Adrenal gland (tissue), 12 donors: Measurements from ENCODE around the gene DOHH. TPM values are rescaled to one million over a fixed set of nuclear protein-coding genes. Genes with fewer than 3 reads are reported as not detected.

Experiments
- DNase-seq, 7 donors: peaks; one replicate each; pipeline ENCODE4 v3.0.0-alpha.2; 2019 to 2020
- H3K27ac ChIP-seq, 5 donors: fragments of 200-600 bp; sonication (generic) in 4 of 5; 1 replicate in 3 of 5; 2 replicates in 2 of 5; pipeline versions ENCODE4 v1.5.1 to v1.8.0; 2016 to 2020; ENCODE audit warnings: mild to moderate bottlenecking in 1 of 5
- H3K27me3 ChIP-seq: fragments of 200-600 bp; 2 replicates; pipeline ENCODE4 v1.8.0; 2021
- H3K36me3 ChIP-seq, 2 donors: fragments of 200-600 bp; replicated peaks in 1 of 2; 1 replicate in 1 of 2; 2 replicates in 1 of 2; pipeline versions ENCODE4 v1.5.1 to v1.8.0; 2018 to 2022
- H3K4me1 ChIP-seq, 2 donors: fragments of 200-600 bp; replicated peaks in 1 of 2; 1 replicate in 1 of 2; 2 replicates in 1 of 2; pipeline versions ENCODE4 v1.5.1 to v1.8.0; 2018 to 2021
- H3K4me3 ChIP-seq, 4 donors: fragments of 200-600 bp; sonication (generic) in 3 of 4; one replicate each; pipeline ENCODE4 v1.5.1; 2016 to 2018
- H3K9me3 ChIP-seq, 3 donors: fragments of 200-600 bp; sonication (generic) in 1 of 3; replicated peaks in 1 of 3; 1 replicate in 2 of 3; 2 replicates in 1 of 3; pipeline versions ENCODE4 v1.5.1 to v1.8.0; 2016 to 2021
- POLR2A ChIP-seq, 2 donors: fragments of 450-650 bp; IDR thresholded peaks; one replicate each; pipeline ENCODE4 v1.6.1; 2017; ENCODE audit warnings: antibody characterized with exemption in 2 of 2, mild to moderate bottlenecking in 2 of 2, moderate library complexity in 1 of 2
- WGBS, 4 donors: extraction: QIAGEN DNeasy Blood & Tissue Kit in 2 of 4; methylation state at CpG; one replicate each; pipeline versions ENCODE4 v1.1.5 to v1.1.7; 2013 to 2017; 5-methylcytosine and 5-hydroxymethylcytosine counted together
- intact Hi-C, 2 donors: fragments of 100-400 bp; cut with DNase I; formaldehyde crosslinking; loops; one replicate each; pipeline versions ENCODE4 v1.14.1 to v1.15.0; 2022 to 2023
- polyA plus RNA-seq, 3 donors: library from polyadenylated mRNA; stranded (reverse); fragments of 200-250 nt in 2 of 3; fragments of 350-450 nt in 1 of 3; fragmentation: Illumina TruSeq in 1 of 3; extraction: RNeasy Lipid Tissue Mini Kit (QIAGEN cat#74804) in 1 of 3; gene quantifications; one replicate each; pipeline ENCODE4 v1.2.3, GENCODE V29; 2013 to 2014
- total RNA-seq, 9 donors: library from RNA; depleted of rRNA in 4 of 9; stranded (reverse); fragments of >200 nt in 4 of 9; fragments of 120-200 nt in 1 of 9; fragmentation: NEBNext Ultra II Directional in 1 of 9; extraction: Animal tissue kit (Norgen Biotek cat#: 25700) in 1 of 9; gene quantifications; one replicate each; pipeline versions ENCODE4 v1.1.0 to v1.2.4, GENCODE V29; 2013 to 2023
- TF ChIP-seq, protein P1 (sequence below), 6 experiments: fragments of 450-650 bp in 4 of 6; fragments of 200-600 bp in 2 of 6; sonication (generic) in 1 of 6; IDR thresholded peaks; 1 replicate in 5 of 6; 2 replicates in 1 of 6; pipeline versions ENCODE4 v1.5.1 to v1.8.0; 2016 to 2021; ENCODE audit warnings: antibody characterized with exemption in 6 of 6, mild to moderate bottlenecking in 2 of 6, moderate library complexity in 1 of 6
- donor health status: healthy with polysubstance abuse.
- donor health status: Bipolar disorder and iron deficiency.
- donor health status: DM: yes; HTN: yes; CAD: no.
- donor health status: DM: no; HTN: no; CAD: no.
- donor health status: DM: no; HTN: no; CAD: no.
- donor health status: DM: yes; HTN: yes; CAD: no.

DOHH gene
- total and polyA plus RNA-seq, 12 donors: 0.92 to 22.8 (median 13.8) TPM

DNA sequence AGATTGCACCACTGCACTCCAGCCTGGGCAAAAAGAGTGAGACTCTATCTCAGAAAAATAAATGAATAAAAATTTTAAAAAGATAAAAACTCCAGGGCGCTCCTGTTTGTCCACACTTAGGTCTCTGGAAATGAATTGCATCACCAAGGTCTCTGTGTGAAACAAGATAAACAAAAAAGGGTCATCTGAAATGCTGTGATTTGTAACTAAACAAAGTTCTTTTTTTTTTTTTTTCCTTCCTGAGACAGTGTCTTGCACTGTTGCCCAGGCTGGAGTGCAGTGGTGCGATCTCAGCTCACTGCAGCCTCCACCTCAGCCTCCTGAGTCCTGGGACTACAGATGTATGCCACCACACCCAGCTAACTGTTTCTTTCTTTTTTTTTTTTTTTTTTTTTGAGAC lies 17.2 kb upstream of the DOHH start:
- TF ChIP-seq, protein P1, sequence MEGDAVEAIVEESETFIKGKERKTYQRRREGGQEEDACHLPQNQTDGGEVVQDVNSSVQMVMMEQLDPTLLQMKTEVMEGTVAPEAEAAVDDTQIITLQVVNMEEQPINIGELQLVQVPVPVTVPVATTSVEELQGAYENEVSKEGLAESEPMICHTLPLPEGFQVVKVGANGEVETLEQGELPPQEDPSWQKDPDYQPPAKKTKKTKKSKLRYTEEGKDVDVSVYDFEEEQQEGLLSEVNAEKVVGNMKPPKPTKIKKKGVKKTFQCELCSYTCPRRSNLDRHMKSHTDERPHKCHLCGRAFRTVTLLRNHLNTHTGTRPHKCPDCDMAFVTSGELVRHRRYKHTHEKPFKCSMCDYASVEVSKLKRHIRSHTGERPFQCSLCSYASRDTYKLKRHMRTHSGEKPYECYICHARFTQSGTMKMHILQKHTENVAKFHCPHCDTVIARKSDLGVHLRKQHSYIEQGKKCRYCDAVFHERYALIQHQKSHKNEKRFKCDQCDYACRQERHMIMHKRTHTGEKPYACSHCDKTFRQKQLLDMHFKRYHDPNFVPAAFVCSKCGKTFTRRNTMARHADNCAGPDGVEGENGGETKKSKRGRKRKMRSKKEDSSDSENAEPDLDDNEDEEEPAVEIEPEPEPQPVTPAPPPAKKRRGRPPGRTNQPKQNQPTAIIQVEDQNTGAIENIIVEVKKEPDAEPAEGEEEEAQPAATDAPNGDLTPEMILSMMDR (IDR thresholded peaks at IDR 0.05): no peak
- TF ChIP-seq POLR2A (IDR thresholded peaks at IDR 0.05): no peak
- Histone ChIP-seq H3K27me3 (no peaks in the 10 kb centered on the region), H3K9me3 (no peaks in the 10 kb centered on the region), H3K27ac (peak overlapping the region in 3 of 5 donors; percentile 20 to 72 (median 47)), H3K36me3 (no peaks in the 10 kb centered on the region), H3K4me1 (peaks cover 21 to 44% of the 10 kb centered on the region in 2 donors), H3K4me3 (no peak overlapping the region)
- WGBS, 4 donors: 30 to 51% (median 41%) methylated on average over 2 of the region's 2 CpGs
- DNase-seq: peak in 1 of 7 donors; percentile 12
- intact Hi-C loops: no loop called here

DNA sequence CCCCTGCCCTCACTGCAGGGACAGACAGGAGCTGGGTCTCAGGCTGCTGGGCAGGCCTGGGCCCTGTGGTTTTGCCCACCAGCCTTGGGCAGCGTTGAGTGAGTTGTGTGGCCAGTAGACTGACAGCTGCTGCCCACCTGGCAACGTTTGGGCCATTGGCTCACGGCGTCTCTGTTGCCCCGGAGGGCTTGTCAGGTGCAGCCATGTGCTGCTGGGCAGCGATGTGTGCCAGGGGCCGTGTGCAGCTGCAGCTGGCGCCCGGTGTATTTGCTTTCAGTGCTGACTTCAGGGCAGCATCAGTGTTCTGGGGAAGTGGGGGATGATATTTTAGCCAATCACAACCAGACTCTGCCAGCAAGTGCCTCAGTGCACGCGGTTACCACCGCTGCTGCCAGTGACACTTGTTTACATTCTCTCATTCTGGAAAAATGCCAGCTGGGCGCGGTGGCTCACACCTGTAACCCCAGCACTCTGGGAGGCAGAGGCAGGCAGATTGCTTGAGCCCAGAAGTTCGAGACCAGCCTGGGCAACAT lies 16.3 kb upstream of the DOHH start:
- Histone ChIP-seq H3K9me3 (no peaks in the 10 kb centered on the region), H3K4me3 (no peak overlapping the region), H3K27me3 (no peaks in the 10 kb centered on the region), H3K36me3 (no peaks in the 10 kb centered on the region), H3K27ac (peak overlapping the region in 2 of 5 donors; percentile 20 to 72), H3K4me1 (peaks cover 25 to 43% of the 10 kb centered on the region in 2 donors)
- peak in 2 of 7 donors; percentile 24 to 25 for DNase-seq
- no peak for TF ChIP-seq POLR2A (IDR thresholded peaks at IDR 0.05)
- TF ChIP-seq, protein P1 (IDR thresholded peaks at IDR 0.05): no peak
- 55 to 76% (median 72%) methylated on average over 5 to 15 of the region's 15 CpGs for WGBS, 4 donors
- intact Hi-C loops: no loop called here

DNA sequence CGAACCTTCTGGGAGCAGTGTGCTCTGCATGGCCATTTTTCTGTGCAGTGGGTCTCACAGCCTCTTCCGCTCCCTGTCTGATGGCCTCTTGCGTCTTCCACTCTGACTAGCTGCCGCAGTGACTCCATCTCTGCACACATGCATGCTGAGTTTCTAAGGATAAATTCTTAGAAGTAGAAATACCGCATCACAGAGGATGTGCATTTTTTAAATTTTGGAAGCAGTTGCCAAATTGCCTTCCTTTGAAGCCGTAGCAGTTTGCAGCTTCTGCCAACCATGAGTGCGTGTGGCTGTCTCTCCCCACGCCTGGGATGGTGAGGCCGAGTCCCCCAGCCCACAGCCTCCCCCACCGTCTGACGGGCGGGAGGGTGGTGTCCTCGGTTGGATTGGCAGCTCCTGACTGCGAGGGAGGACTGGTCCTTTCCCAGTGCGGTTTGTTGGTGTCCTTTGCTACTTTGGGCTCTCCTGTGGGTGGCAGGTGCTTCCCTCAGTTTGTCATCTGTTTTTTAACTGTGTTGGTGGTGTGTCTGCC lies 15.5 kb upstream of the DOHH start:
- Histone ChIP-seq H3K27ac (no peak overlapping the region), H3K9me3 (no peaks in the 10 kb centered on the region), H3K27me3 (no peaks in the 10 kb centered on the region), H3K4me1 (peaks cover 33 to 42% of the 10 kb centered on the region in 2 donors), H3K36me3 (peaks cover 0 to under 1% of the 10 kb centered on the region in 2 donors), H3K4me3 (no peak overlapping the region)
- intact Hi-C loops: no loop called here
- 79 to 83% (median 80%) methylated on average over 8 to 15 of the region's 15 CpGs for WGBS, 4 donors
- no peak for DNase-seq
- TF ChIP-seq, protein P1 (IDR thresholded peaks at IDR 0.05): no peak
- no peak for TF ChIP-seq POLR2A (IDR thresholded peaks at IDR 0.05)

DNA sequence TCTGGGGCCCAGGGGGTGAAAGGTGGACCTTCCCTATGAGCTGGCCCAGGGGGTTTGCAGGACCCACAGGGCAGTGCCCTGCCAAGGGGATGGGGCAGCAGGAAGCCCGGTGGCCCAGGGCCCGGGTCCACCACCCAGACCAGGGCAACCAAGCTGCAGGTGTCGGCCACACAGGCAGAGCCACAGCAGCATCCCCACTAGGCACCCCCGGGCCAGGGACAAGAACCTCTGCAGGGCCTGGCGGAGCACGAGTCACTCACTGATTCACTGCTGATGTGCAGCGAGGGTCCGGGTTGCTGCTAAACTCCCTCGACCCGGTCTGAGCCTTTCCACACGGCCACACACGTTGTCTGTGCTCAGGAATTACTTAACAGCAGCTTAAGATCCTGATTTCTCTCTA lies 14.5 kb upstream of the DOHH start:
- Histone ChIP-seq H3K27ac (no peak overlapping the region), H3K4me3 (no peak overlapping the region), H3K27me3 (no peaks in the 10 kb centered on the region), H3K9me3 (no peaks in the 10 kb centered on the region), H3K36me3 (peaks cover 0 to 10% of the 10 kb centered on the region in 2 donors), H3K4me1 (peaks cover 33 to 45% of the 10 kb centered on the region in 2 donors)
- TF ChIP-seq, protein P1 (IDR thresholded peaks at IDR 0.05): no peak
- TF ChIP-seq POLR2A (IDR thresholded peaks at IDR 0.05): no peak
- intact Hi-C loops: no loop called here
- 80 to 91% (median 83%) methylated on average over 2 to 12 of the region's 12 CpGs for whole genome bisulfite sequencing, 4 donors
- no peak for DNase-seq
